Transverse colon (tissue), 4 donors: ENCODE data around the gene ATP6V0E1.

Source experiments
- CTCF ChIP-seq, 5 experiments: fragments of 200-600 bp in 3 of 5; fragments of 450-650 bp in 2 of 5; sonication (generic) in 3 of 5; IDR thresholded peaks; 1 replicate in 2 of 5; 2 replicates in 3 of 5; pipeline ENCODE4 v1.5.1; 2016 to 2017; ENCODE audit warnings: antibody characterized with exemption in 5 of 5, inconsistent platforms in 3 of 5, mild to moderate bottlenecking in 2 of 5, moderate library complexity in 1 of 5
- POLR2A ChIP-seq: fragments of 450-650 bp; IDR thresholded peaks from one replicate; pipeline ENCODE4 v1.6.1; 2016; ENCODE audit warnings: antibody characterized with exemption, mild to moderate bottlenecking, moderate library complexity
- POLR2AphosphoS5 ChIP-seq, 3 donors: sonication (generic); formaldehyde crosslinking; IDR thresholded peaks; one replicate each; pipeline ENCODE4 v1.6.1; 2016; ENCODE audit warnings: antibody characterized with exemption in 3 of 3

GRCh38 chr5:172984244-172984953 lies 828 bp downstream of the ATP6V0E1 start:
- TF ChIP-seq CTCF (IDR thresholded peaks at IDR 0.05) (peak; percentile 34 to 64 (median 42)), POLR2A (no peak), POLR2AphosphoS5 (IDR thresholded peaks at IDR 0.05) (peak; percentile 38 to 44 (median 43))
